GM10266 (cell line): Measurements from ENCODE around the gene METTL27.

Experiments
- DNase-seq: peaks from one replicate; pipeline ENCODE4 v3.0.0; 2012; ENCODE audit errors: extremely low spot score
- CTCF ChIP-seq: IDR thresholded peaks from 2 replicates; pipeline ENCODE4 v1.5.1; 2012; ENCODE audit warnings: mild to moderate bottlenecking, low read depth; ENCODE audit not compliant: control insufficient read depth, insufficient read depth; ENCODE audit errors: missing control alignments

Gene METTL27

GRCh38 chr7:73820013-73820412, 22.3 kb downstream of the METTL27 start:
- DNase-seq = no peak
- TF ChIP-seq CTCF = no peak

GRCh38 chr7:73817121-73817520, 25.2 kb downstream of the METTL27 start:
- no peak for DNase-seq
- TF ChIP-seq CTCF = no peak

GRCh38 chr7:73815436-73815835, 26.9 kb downstream of the METTL27 start:
- no peak for TF ChIP-seq CTCF
- no peak for DNase-seq

GRCh38 chr7:73812996-73813395, 29.3 kb downstream of the METTL27 start:
- TF ChIP-seq CTCF = no peak
- no peak for DNase-seq

- peak; percentile 72 for TF ChIP-seq CTCF
- peak; percentile 66 for DNase-seq
Observed at GRCh38 chr7:73811760-73812168, 30.6 kb downstream of the METTL27 start.

- TF ChIP-seq CTCF = no peak
- DNase-seq = no peak
Observed at GRCh38 chr7:73810998-73811360, 31.3 kb downstream of the METTL27 start.

- no peak for TF ChIP-seq CTCF
- DNase-seq = no peak
Observed at GRCh38 chr7:73809467-73809951, 32.8 kb downstream of the METTL27 start.
